GM18498 (cell line): ENCODE data around the gene FAM200A.
"Not testable (repeated sequence)": the region's sequence is repeated elsewhere in the genome, so short reads cannot be mapped to it uniquely, and the experiment has no call there.

Experiments
- ATAC-seq: cut with Tn5 transposase; IDR thresholded peaks from one replicate; pipeline ENCODE4 v1.9.1; 2021; ENCODE audit warnings: mild to moderate bottlenecking, moderate library complexity; ENCODE audit not compliant: unreplicated experiment

FAM200A gene

GRCh38 chr7:99559175-99559915 is 7.4 kb upstream of the FAM200A start:
- ATAC-seq: no peak

GRCh38 chr7:99558306-99559174 is 6.6 kb upstream of the FAM200A start, which contains the start of gene ZNF655:
ZNF655 (plus strand) TSS chr7:99558642; CDS start chr7:99560560, 1,918 bp downstream.
- ATAC-seq: peak; percentile 85

- ATAC-seq: no peak
These were observed 6.0 kb upstream of the FAM200A start for GRCh38 chr7:99557940-99558305.

DNA sequence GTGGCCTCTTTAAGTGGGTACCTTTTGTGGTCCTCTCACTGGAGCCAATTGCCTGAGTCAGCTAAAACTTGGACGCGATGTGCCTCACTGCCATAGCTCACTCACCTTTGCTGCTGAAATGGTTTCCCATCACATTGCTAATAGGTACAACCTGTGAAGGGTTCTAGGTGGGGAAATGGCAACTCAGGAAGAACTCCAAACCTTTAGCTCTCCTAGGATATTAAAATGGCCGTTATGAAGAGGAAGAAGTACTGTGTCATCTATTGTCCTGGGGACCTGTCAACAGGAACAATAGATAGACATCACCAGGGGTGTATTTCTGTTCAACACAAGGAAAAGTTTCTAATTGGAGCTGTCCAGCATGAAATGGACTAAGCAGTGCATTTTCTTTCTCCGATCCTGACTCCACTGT is 5.3 kb upstream of the FAM200A start:
- ATAC-seq: no peak

DNA sequence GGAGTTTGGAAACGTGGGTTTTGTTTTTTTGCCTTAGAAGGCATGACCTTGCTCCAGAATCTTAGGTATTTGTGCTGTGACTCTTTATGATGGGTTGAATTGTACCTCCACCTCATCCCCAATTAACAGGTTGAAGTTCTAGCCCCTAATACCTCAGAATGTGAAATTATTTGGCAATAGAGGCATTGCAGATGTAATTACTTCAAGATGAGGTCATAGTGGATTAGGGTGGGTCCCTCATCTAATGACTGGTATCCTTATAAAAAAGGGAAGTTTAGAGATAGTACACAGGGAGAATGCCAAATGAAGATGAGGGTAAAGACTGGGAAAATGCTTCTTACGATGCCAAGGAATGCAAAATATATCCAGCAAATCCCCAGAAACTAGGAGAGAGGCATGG is 3.0 kb upstream of the FAM200A start:
- no peak for ATAC-seq

DNA sequence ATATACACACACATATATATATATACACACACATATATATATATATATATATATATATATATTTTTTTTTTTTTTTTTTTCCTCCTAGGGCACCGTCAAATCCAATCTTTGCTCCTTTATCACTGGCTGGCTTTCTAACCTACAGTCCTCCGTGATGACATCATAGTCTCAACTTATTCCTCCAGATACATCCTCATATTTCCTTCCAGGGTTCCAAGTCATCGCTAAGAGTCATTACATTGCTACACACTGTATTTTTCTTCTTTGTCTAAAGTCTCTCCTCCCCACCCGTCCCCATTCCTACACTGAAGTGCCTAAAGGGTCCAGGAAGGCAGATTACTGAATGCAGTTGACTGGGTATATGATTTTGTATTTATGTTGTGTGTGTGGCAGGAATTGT is 1.1 kb upstream of the FAM200A start:
- ATAC-seq: no peak

DNA sequence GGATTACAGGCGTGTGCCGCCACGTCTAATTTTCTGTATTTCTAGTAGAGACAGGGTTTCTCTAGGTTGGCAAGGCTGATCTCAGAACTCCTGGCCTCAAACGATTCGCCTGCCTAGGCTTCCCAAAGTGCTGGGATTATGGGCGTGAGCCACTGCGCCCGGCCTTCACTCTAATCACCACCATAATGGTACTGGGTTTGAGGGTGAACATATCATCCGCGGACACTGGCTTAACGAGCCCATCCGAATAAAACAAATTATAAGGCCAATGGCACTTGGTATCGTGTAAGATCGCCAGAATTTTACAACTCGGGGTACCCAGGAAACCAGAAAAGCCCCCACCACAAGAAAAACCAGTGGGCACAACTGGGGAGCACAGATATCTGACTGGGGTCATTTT is 580 bp downstream of the FAM200A start:
- ATAC-seq: no peak

DNA sequence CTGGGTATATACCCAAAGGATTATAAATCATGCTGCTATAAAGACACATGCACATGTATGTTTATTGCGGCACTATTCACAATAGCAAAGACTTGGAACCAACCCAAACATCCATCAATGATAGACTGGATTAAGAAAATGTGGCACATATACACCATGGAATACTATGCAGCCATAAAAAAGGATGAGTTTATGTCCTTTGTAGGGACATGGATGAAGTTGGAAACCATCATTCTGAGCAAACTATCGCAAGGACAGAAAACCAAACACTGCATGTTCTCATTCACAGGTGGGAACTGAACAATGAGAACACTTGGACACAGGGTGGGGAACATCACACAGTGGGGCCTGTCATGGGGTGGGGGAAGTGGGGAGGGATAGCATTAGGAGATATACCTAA is 2.4 kb downstream of the FAM200A start:
- ATAC-seq: not testable (repeated sequence)

- ATAC-seq: not testable (repeated sequence)
These were observed 6.6 kb downstream of the FAM200A start for GRCh38 chr7:99545308-99545707.

DNA sequence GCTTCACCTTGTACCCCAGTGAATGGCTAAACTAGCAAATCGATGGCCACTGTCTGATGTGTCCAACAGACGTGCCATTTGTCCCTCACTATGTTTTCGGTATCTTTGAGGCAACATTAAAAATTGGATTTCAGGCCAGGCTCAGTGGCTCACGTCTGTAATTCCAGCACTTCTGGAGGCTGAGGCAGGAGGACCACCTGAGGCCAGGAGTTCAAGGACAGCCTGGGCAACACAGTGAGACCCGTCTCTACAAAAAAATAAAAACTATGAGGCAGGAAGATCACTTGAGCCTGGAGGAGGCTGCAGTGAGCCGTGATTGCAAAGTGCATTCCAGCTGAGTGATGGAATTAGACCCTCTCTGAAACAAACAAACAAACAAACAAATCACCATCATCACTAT is 8.0 kb downstream of the FAM200A start:
- ATAC-seq: no peak

DNA sequence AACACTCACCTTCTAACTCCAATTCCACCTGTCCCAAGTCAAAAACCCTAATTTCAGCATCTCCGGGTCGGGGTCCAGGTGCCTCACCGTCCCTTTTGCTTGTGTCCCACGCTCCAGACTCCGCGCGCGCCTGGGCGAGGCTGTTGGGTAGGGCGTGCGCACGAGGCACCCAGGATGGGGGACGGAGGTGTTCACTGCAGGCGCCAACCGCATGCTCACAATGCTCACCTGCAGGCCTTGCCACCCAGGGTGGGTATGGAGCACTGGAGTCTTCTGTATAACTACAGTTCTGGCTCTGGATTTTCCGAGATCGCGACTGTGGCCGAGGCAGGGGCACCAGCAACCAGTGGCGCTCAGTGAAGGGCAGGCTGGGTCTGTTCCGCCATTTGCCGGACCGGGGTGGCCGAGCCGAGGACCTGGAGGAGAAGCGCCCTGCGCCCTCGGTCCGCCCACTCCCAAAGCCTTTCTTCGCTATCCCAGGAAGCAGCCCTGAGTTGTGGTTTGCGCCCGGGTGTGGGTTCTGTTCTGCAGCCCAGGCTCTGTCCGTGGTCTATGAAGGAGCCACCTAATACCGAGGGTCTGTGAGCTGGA is 8.7 kb downstream of the FAM200A start:
- no peak for ATAC-seq

DNA sequence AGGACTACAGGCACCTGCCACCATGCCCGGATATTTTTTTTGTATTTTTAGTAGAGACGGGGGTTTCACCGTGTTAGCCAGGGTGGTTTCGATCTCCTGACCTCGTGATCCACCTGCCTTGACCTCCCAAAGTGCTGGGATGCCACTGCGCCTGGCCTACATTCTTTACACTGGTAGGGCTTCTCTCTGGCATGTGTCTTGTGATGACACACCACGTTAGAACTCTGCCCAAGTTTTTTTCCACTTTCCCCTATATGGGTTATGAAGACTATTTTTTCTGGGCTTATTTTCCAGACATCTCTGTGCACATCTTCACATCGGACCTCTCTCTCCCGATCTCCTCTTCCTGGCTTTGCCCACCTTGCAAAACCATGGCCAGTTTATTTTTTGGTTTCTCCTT is 10.7 kb downstream of the FAM200A start:
- no peak for ATAC-seq

- ATAC-seq: no peak
These were observed 11.4 kb downstream of the FAM200A start for GRCh38 chr7:99540542-99540941.

DNA sequence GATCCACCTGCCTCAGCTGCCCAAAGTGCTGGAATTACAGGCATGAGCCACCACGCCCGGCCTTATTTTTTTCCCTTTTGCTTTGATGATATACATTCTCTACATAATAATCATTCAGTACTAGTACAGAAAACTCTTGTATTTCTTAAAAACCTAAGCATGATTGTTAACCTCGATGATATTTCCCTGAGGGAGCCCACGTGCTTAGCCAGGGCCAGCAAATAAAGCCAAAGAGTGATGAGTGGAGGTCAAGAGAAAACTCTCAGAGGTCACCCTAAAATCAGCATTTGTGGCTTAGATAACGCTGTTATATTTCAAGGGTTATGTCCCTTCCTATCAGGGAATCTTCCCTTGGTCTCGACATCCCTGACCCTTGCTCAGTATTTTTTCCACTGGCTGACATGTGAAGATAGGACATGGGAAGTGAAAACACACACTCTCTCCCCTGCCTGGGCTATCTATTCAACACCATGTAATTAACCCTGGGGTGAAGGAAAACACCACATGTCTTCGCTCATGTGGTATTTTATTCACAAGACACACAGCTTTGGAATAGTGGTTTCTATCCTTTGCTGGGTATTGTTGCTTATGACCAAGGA is 12.6 kb downstream of the FAM200A start:
- no peak for ATAC-seq

DNA sequence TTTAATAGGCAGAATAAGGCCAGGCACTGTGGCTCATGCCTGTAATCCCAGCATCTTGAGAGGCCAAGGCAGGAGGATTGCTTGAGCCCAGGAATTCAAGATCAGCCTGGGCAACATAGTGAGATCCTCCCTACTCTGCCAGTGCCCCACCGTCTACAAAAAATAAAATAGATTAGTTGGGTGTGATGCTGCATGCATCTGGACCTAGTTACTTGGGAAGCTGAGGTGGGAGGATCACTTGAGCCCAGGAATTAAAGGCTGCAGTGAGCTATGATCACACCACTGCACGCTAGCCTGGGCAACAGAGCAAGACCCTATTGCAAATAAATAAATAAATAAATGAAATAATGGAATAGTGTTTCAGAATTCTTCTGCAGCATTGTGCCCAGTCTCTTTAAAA is 16.2 kb downstream of the FAM200A start:
- ATAC-seq: no peak

- no peak for ATAC-seq
These were observed 20.6 kb downstream of the FAM200A start for GRCh38 chr7:99531354-99531765.

- no peak for ATAC-seq
These were observed 26.0 kb downstream of the FAM200A start for GRCh38 chr7:99525713-99526440.

- no peak for ATAC-seq
These were observed 30.5 kb downstream of the FAM200A start for GRCh38 chr7:99521399-99521798.

- ATAC-seq: no peak
These were observed 37.9 kb downstream of the FAM200A start for GRCh38 chr7:99514050-99514449.

DNA sequence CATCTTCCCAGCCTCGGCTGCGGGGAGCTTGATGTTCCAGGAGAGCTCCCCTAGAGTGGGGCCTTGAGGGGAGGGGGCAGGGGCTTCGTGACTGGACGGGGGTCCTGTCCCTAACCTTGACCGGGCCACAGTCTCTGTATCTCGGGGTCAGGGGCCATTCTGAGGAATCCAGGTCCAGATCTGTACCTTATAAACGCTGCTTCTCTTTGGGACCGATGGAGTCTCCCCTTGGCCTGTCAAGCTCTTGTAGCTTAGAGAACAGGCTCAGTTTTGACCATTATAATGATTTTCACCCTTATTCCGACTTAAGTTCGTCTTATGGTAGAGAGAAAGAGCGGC is 46.6 kb downstream of the FAM200A start:
- ATAC-seq: peak; percentile 8
